Ovary (tissue), 9 donors: ENCODE data around the gene WBP2. TPM values are rescaled to one million over a fixed set of nuclear protein-coding genes. Genes with fewer than 3 reads are reported as not detected.

ENCODE experiments used
- DNase-seq, 5 donors: peaks; one replicate each; pipeline ENCODE4 v3.0.0-alpha.2; 2019 to 2020
- H3K27ac ChIP-seq, 2 donors: fragments of 200-600 bp; one replicate each; pipeline versions ENCODE4 v1.5.1 to v1.8.0; 2019 to 2022
- H3K27me3 ChIP-seq: fragments of 200-600 bp; one replicate; pipeline ENCODE4 v1.8.0; 2022
- H3K36me3 ChIP-seq: fragments of 200-600 bp; sonication (generic); one replicate; pipeline ENCODE4 v1.5.1; 2019
- H3K4me1 ChIP-seq: one replicate; pipeline ENCODE4 v1.8.1; 2013; ENCODE audit warnings: mild to moderate bottlenecking, moderate library complexity; ENCODE audit not compliant: insufficient read depth
- H3K4me3 ChIP-seq: fragments of 200-600 bp; sonication (generic); one replicate; pipeline ENCODE4 v1.5.1; 2017
- H3K9me3 ChIP-seq, 2 donors: fragments of 200-600 bp in 1 of 2; sonication (generic) in 1 of 2; one replicate each; pipeline versions ENCODE4 v1.5.1 to v1.8.1; 2013 to 2019; ENCODE audit warnings: mild to moderate bottlenecking in 1 of 2, moderate library complexity in 1 of 2
- CTCF ChIP-seq, 3 donors: fragments of 450-650 bp in 2 of 3; fragments of 200-600 bp in 1 of 3; IDR thresholded peaks; one replicate each; pipeline versions ENCODE4 v1.5.1 to v1.8.0; 2016 to 2022; ENCODE audit warnings: antibody characterized with exemption in 3 of 3, mild to moderate bottlenecking in 1 of 3
- EP300 ChIP-seq: sonication (generic); formaldehyde crosslinking; IDR thresholded peaks from one replicate; pipeline ENCODE4 v1.6.1; 2017; ENCODE audit warnings: antibody characterized with exemption
- POLR2A ChIP-seq: fragments of 450-650 bp; IDR thresholded peaks from one replicate; pipeline ENCODE4 v1.6.1; 2017; ENCODE audit warnings: antibody characterized with exemption, mild to moderate bottlenecking, moderate library complexity
- WGBS, 3 donors: extraction: QIAGEN DNeasy Blood & Tissue Kit in 1 of 3; methylation state at CpG; one replicate each; pipeline versions ENCODE4 v1.1.5 to v1.1.7; 2013 to 2017; 5-methylcytosine and 5-hydroxymethylcytosine counted together
- intact Hi-C, 4 donors: fragments of 100-400 bp; cut with DNase I; formaldehyde crosslinking; loops; one replicate each; pipeline versions ENCODE4 v1.11.0 to v1.15.1; 2022 to 2023
- polyA plus RNA-seq, 2 donors: library from polyadenylated mRNA; stranded (reverse); fragments of 200-250 nt in 1 of 2; fragments of 350-450 nt in 1 of 2; fragmentation: Illumina TruSeq in 1 of 2; extraction: RNeasy Lipid Tissue Mini Kit (QIAGEN cat#74804) in 1 of 2; gene quantifications; one replicate each; pipeline ENCODE4 v1.2.3, GENCODE V29; 2013 to 2014
- total RNA-seq, 7 donors: library from RNA; depleted of rRNA in 2 of 7; stranded (reverse); fragments of >200 nt in 2 of 7; fragmentation: NEBNext Ultra II Directional in 3 of 7; extraction: Animal tissue kit (Norgen Biotek cat#: 25700) in 3 of 7; gene quantifications; one replicate each; pipeline versions ENCODE4 v1.1.0 to v1.2.4, GENCODE V29; 2016 to 2023
- donor health status: DM: no; HTN: no; CAD: no; lungs with moderate emphysema.
- donor health status: DM: no; HTN: no; CAD: no.
- donor health status: Bipolar disorder and iron deficiency.
- donor health status: DM: yes; HTN: yes; CAD: no.
- donor health status: DM: no; HTN: no; CAD: no.
- donor health status: DM: yes; HTN: yes; CAD: no.

Gene WBP2
- total and polyA plus RNA-seq, 9 donors = 48.5 to 184 (median 116) TPM

GRCh38 chr17:75842411-75842810 is 12.7 kb downstream of the WBP2 start:
- no peaks in the 10 kb centered on the region for H3K9me3 ChIP-seq
- H3K36me3 ChIP-seq = no peaks in the 10 kb centered on the region
- H3K27me3 ChIP-seq = no peaks in the 10 kb centered on the region
- no peaks in the 10 kb centered on the region for H3K4me1 ChIP-seq
- no peak for DNase-seq
- H3K27ac ChIP-seq = no peak overlapping the region
- H3K4me3 ChIP-seq = no peak overlapping the region
- intact Hi-C loops = no loop called here
- no peak for TF ChIP-seq POLR2A
- no peak for TF ChIP-seq EP300
- WGBS, 3 donors = 82 to 92% (median 92%) methylated on average over 18 of the region's 18 CpGs

GRCh38 chr17:75840799-75841164 is 14.4 kb downstream of the WBP2 start:
- no peaks in the 10 kb centered on the region for H3K27me3 ChIP-seq
- no peaks in the 10 kb centered on the region for H3K4me1 ChIP-seq
- WGBS, 3 donors = 77 to 82% (median 77%) methylated on average over 7 of the region's 7 CpGs
- no peaks in the 10 kb centered on the region for H3K9me3 ChIP-seq
- H3K27ac ChIP-seq = no peak overlapping the region
- H3K36me3 ChIP-seq = no peaks in the 10 kb centered on the region
- DNase-seq = no peak
- no peak overlapping the region for H3K4me3 ChIP-seq
- TF ChIP-seq POLR2A (no peak), CTCF (IDR thresholded peaks at IDR 0.05) (no peak), EP300 (no peak)
- intact Hi-C loops = no loop called here

- 88 to 92% (median 92%) methylated on average over 30 to 36 of the region's 36 CpGs for WGBS, 3 donors
- no peaks in the 10 kb centered on the region for H3K9me3 ChIP-seq
- no peak for TF ChIP-seq CTCF (IDR thresholded peaks at IDR 0.05)
- TF ChIP-seq POLR2A = no peak
- no peak for TF ChIP-seq EP300
- H3K27me3 ChIP-seq = no peaks in the 10 kb centered on the region
- H3K4me3 ChIP-seq = no peak overlapping the region
- DNase-seq = no peak
- intact Hi-C loops = no loop called here
- no peaks in the 10 kb centered on the region for H3K4me1 ChIP-seq
- H3K36me3 ChIP-seq = no peaks in the 10 kb centered on the region
- H3K27ac ChIP-seq = no peak overlapping the region
These were observed 15.0 kb downstream of the WBP2 start for GRCh38 chr17:75839942-75840798.

GRCh38 chr17:75838410-75838809 is 16.7 kb downstream of the WBP2 start:
- TF ChIP-seq EP300 (no peak), CTCF (IDR thresholded peaks at IDR 0.05) (no peak), POLR2A (no peak)
- Histone ChIP-seq H3K27ac (no peak overlapping the region), H3K4me3 (no peak overlapping the region), H3K27me3 (no peaks in the 10 kb centered on the region), H3K4me1 (no peaks in the 10 kb centered on the region), H3K9me3 (no peaks in the 10 kb centered on the region), H3K36me3 (no peaks in the 10 kb centered on the region)
- intact Hi-C loops = no loop called here
- DNase-seq = no peak
- 75 to 89% (median 79%) methylated on average over 15 of the region's 15 CpGs for WGBS, 3 donors

GRCh38 chr17:75837899-75838298 is 17.2 kb downstream of the WBP2 start:
- Histone ChIP-seq H3K27me3 (no peaks in the 10 kb centered on the region), H3K9me3 (no peaks in the 10 kb centered on the region), H3K4me3 (no peak overlapping the region), H3K36me3 (no peaks in the 10 kb centered on the region), H3K4me1 (no peaks in the 10 kb centered on the region), H3K27ac (no peak overlapping the region)
- WGBS, 3 donors = 64 to 68% (median 67%) methylated on average over 7 of the region's 7 CpGs
- DNase-seq = no peak
- intact Hi-C loops = no loop called here
- TF ChIP-seq CTCF (IDR thresholded peaks at IDR 0.05) = no peak
- no peak for TF ChIP-seq POLR2A
- no peak for TF ChIP-seq EP300
